Parathyroid adenoma (tissue), 2 donors: ENCODE results near the gene CGB7.

ENCODE experiments used
- H2AFZ ChIP-seq: fragments of 300-600 bp; sonication (generic); one replicate; pipeline ENCODE4 v1.7.0; 2017; ENCODE audit warnings: antibody characterized with exemption, mild to moderate bottlenecking
- H3K27ac ChIP-seq: fragments of 300-600 bp; sonication (generic); one replicate; pipeline ENCODE4 v1.7.0; 2017
- H3K27me3 ChIP-seq: fragments of 300-600 bp; sonication (generic); one replicate; pipeline ENCODE4 v1.7.0; 2017; ENCODE audit warnings: low read length; ENCODE audit not compliant: control insufficient read depth, insufficient read depth
- H3K36me3 ChIP-seq: fragments of 300-600 bp; sonication (generic); one replicate; pipeline ENCODE4 v1.7.0; 2017; ENCODE audit warnings: low read length; ENCODE audit not compliant: control insufficient read depth, insufficient read depth
- H3K4me1 ChIP-seq: fragments of 300-600 bp; sonication (generic); one replicate; pipeline ENCODE4 v1.7.0; 2017; ENCODE audit warnings: control low read depth
- H3K4me2 ChIP-seq: fragments of 300-600 bp; sonication (generic); one replicate; pipeline ENCODE4 v1.7.0; 2017; ENCODE audit warnings: low read length
- H3K4me3 ChIP-seq: fragments of 300-600 bp; sonication (generic); one replicate; pipeline ENCODE4 v1.7.0; 2017; ENCODE audit warnings: low read depth, low read length
- H3K79me2 ChIP-seq: fragments of 300-600 bp; sonication (generic); one replicate; pipeline ENCODE4 v1.7.0; 2017; ENCODE audit warnings: control low read depth
- H3K9ac ChIP-seq: fragments of 300-600 bp; sonication (generic); one replicate; pipeline ENCODE4 v1.7.0; 2017; ENCODE audit warnings: mild to moderate bottlenecking
- H3K9me3 ChIP-seq: fragments of 300-600 bp; sonication (generic); one replicate; pipeline ENCODE4 v1.7.0; 2017; ENCODE audit warnings: low read length; ENCODE audit not compliant: control insufficient read depth
- TF ChIP-seq, protein P1 (sequence below): fragments of 300-600 bp; sonication (generic); IDR thresholded peaks from one replicate; pipeline ENCODE4 v1.7.0; 2017; ENCODE audit warnings: antibody characterized with exemption, mild to moderate bottlenecking
- donor health status: primary hyperparathyroidism.

The CGB7 gene

DNA sequence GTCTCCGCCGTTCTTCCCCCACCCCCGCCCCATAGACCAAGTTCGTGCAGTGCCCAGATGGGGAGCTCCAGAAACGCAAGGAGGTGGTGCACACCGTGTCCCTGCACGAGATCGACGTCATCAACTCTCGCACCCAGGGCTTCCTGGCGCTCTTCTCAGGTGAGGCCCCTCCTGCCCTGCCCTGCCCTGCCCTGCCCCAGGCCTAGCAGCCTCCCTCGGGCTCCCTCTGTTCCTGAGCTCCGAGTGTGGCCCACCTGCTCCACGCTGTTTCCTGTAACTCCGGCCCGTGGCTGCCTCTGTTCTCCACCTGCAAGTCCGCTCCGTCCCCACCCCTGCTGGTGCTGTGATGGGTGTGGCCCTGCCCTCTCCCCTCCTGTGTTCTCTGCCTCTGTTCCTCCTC lies 47.1 kb downstream of the CGB7 start:
- H3K4me1 ChIP-seq, result no peaks in the 10 kb centered on the region
- H2AFZ ChIP-seq, result no peak overlapping the region
- no peaks in the 10 kb centered on the region for H3K36me3 ChIP-seq
- no peaks in the 10 kb centered on the region for H3K79me2 ChIP-seq
- H3K9me3 ChIP-seq, result no peaks in the 10 kb centered on the region
- H3K4me2 ChIP-seq, result no peak overlapping the region
- TF ChIP-seq, protein P1, sequence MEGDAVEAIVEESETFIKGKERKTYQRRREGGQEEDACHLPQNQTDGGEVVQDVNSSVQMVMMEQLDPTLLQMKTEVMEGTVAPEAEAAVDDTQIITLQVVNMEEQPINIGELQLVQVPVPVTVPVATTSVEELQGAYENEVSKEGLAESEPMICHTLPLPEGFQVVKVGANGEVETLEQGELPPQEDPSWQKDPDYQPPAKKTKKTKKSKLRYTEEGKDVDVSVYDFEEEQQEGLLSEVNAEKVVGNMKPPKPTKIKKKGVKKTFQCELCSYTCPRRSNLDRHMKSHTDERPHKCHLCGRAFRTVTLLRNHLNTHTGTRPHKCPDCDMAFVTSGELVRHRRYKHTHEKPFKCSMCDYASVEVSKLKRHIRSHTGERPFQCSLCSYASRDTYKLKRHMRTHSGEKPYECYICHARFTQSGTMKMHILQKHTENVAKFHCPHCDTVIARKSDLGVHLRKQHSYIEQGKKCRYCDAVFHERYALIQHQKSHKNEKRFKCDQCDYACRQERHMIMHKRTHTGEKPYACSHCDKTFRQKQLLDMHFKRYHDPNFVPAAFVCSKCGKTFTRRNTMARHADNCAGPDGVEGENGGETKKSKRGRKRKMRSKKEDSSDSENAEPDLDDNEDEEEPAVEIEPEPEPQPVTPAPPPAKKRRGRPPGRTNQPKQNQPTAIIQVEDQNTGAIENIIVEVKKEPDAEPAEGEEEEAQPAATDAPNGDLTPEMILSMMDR, result no peak
- no peak overlapping the region for H3K27ac ChIP-seq
- H3K27me3 ChIP-seq, result no peaks in the 10 kb centered on the region
- H3K9ac ChIP-seq, result no peak overlapping the region
- H3K4me3 ChIP-seq, result no peak overlapping the region

DNA sequence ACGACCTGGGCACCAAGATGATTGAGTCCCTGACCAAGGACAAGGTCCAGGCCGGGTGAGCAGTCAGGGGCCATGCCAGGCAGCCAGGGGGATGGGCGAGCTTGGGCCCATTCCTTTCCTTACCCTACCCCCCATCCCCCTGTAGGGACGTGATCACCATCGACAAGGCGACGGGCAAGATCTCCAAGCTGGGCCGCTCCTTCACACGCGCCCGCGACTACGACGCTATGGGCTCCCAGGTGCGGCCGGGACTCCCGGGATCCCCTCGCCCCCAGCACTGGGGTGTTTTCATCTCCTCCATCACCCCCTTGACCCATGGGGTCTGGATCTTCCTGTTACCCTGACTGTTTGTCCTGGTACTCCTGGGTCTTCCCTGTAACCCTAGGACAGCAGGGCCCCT lies 47.7 kb downstream of the CGB7 start:
- Histone ChIP-seq H3K27ac (no peak overlapping the region), H3K36me3 (no peaks in the 10 kb centered on the region), H3K4me1 (no peaks in the 10 kb centered on the region), H3K27me3 (no peaks in the 10 kb centered on the region), H3K4me3 (no peak overlapping the region), H3K4me2 (no peak overlapping the region), H2AFZ (no peak overlapping the region), H3K9me3 (no peaks in the 10 kb centered on the region), H3K79me2 (no peaks in the 10 kb centered on the region), H3K9ac (no peak overlapping the region)
- TF ChIP-seq, protein P1, result no peak

DNA sequence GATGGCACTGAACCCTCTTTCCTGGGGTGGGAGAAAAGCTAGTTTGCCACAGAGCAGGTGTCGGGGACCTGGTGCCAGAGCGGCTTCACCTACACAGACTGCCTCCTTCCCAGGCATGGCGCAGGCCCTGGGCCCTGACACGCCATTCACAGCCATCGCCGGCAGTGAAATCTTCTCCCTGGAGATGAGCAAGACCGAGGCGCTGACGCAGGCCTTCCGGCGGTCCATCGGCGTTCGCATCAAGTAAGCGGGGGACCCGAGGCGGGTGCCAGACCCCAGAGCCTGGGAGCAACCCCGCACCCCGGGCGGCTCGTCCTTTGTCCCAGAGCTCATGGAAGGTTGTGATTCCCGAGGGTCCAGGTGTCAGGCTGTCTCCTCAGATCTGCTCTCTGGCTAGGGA lies 50.6 kb downstream of the CGB7 start:
- no peaks in the 10 kb centered on the region for H3K27me3 ChIP-seq
- no peaks in the 10 kb centered on the region for H3K4me1 ChIP-seq
- no peak overlapping the region for H3K9ac ChIP-seq
- H3K27ac ChIP-seq, result no peak overlapping the region
- H3K79me2 ChIP-seq, result no peaks in the 10 kb centered on the region
- no peak overlapping the region for H3K4me2 ChIP-seq
- no peaks in the 10 kb centered on the region for H3K36me3 ChIP-seq
- no peak overlapping the region for H3K4me3 ChIP-seq
- no peaks in the 10 kb centered on the region for H3K9me3 ChIP-seq
- TF ChIP-seq, protein P1, result no peak
- H2AFZ ChIP-seq, result no peak overlapping the region

DNA sequence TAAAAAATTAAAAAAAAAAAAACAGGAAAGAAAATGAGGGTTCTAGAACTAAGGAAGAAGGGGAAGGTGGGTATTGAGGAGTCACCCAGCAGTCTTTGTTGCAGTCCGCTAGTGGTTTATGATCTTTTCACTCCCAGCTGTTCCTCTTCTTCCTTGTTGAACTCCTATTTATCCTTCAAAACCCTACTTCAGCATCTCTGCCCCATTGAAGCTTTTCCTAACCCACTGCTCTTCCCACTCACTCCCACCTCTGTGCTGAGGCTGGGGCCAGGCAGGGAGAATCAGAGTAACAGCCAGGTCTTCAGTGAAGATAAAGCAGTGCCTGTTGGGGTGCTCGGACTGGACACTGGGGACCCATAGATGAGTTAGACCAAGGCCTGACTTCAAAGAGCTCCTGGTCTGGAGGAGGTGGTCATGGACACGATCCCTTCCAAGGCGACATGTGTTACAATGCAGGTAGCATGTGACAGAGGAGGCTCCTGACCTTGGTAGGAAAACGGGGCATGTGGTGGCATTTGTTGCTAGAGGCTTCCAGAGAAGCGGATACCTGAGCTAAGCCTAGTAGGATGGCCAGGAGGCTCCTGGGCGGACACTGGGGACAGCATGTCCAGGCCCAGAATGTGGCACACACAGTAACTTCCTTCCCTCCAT lies 52.5 kb downstream of the CGB7 start:
- Histone ChIP-seq H3K9ac (no peak overlapping the region), H3K79me2 (no peaks in the 10 kb centered on the region), H3K4me1 (no peaks in the 10 kb centered on the region), H2AFZ (no peak overlapping the region), H3K4me3 (no peak overlapping the region), H3K27ac (no peak overlapping the region), H3K36me3 (no peaks in the 10 kb centered on the region), H3K9me3 (no peaks in the 10 kb centered on the region), H3K27me3 (no peaks in the 10 kb centered on the region), H3K4me2 (no peak overlapping the region)
- TF ChIP-seq, protein P1, result no peak
